WTC11 (cell line): ENCODE data around the gene LMTK2.

ENCODE experiments used
- ATF1 ChIP-seq: sonication (generic); formaldehyde crosslinking; IDR thresholded peaks from 2 replicates; pipeline ENCODE4 v1.8.1; 2023; ENCODE audit warnings: mild to moderate bottlenecking, moderate library complexity, missing genetic modification reagents
- CBFB ChIP-seq: sonication (generic); formaldehyde crosslinking; IDR thresholded peaks from 2 replicates; pipeline ENCODE4 v1.8.1; 2022; ENCODE audit warnings: mild to moderate bottlenecking, low read depth, missing genetic modification reagents
- CTCF ChIP-seq: fragments of 200-600 bp; IDR thresholded peaks from 2 replicates; pipeline ENCODE4 v1.8.0; 2022; ENCODE audit warnings: antibody characterized with exemption
- FOXP1 ChIP-seq: sonication (generic); formaldehyde crosslinking; IDR thresholded peaks from 2 replicates; pipeline ENCODE4 v1.8.0; 2022; ENCODE audit warnings: missing genetic modification reagents, mild to moderate bottlenecking, moderate library complexity, borderline replicate concordance
- MXD4 ChIP-seq: fragments of 250-450 bp; sonication (Bioruptor Pico); IDR thresholded peaks from 2 replicates; pipeline ENCODE4 v1.8.0; 2021; ENCODE audit warnings: mild to moderate bottlenecking, moderate library complexity, borderline replicate concordance
- NR1H2 ChIP-seq: sonication (generic); formaldehyde crosslinking; IDR thresholded peaks from 2 replicates; pipeline ENCODE4 v1.9.0; 2021; ENCODE audit warnings: mild to moderate bottlenecking, moderate library complexity, missing genetic modification reagents
- TEAD4 ChIP-seq: sonication (generic); formaldehyde crosslinking; IDR thresholded peaks from 2 replicates; pipeline ENCODE4 v1.8.0; 2022; ENCODE audit warnings: mild to moderate bottlenecking, missing genetic modification reagents
- USF2 ChIP-seq: sonication (generic); formaldehyde crosslinking; IDR thresholded peaks from 2 replicates; pipeline ENCODE4 v1.8.1; 2023; ENCODE audit warnings: mild to moderate bottlenecking, missing genetic modification reagents, moderate library complexity
- ZNF317 ChIP-seq: sonication (generic); formaldehyde crosslinking; IDR thresholded peaks from 2 replicates; pipeline ENCODE4 v1.8.1; 2023; ENCODE audit warnings: low read depth, mild to moderate bottlenecking, moderate library complexity, missing genetic modification reagents, borderline replicate concordance
- TF ChIP-seq, protein P1 (sequence below): fragments of 250-450 bp; sonication (Bioruptor Pico); IDR thresholded peaks from 2 replicates; pipeline ENCODE4 v1.9.0; 2021; ENCODE audit warnings: mild to moderate bottlenecking
- TF ChIP-seq, protein P2 (sequence below): sonication (generic); formaldehyde crosslinking; IDR thresholded peaks from 2 replicates; pipeline ENCODE4 v1.8.0; 2022; ENCODE audit warnings: mild to moderate bottlenecking, missing genetic modification reagents
- TF ChIP-seq, protein P3 (sequence below): sonication (generic); formaldehyde crosslinking; conservative IDR thresholded peaks from 2 replicates; pipeline ENCODE4 v1.8.1; 2022; ENCODE audit warnings: mild to moderate bottlenecking, missing genetic modification reagents
- TF ChIP-seq, protein P4 (sequence below): sonication (generic); formaldehyde crosslinking; IDR thresholded peaks from 2 replicates; pipeline ENCODE4 v1.8.1; 2022; ENCODE audit warnings: low read depth, missing genetic modification reagents, borderline replicate concordance

DNA sequence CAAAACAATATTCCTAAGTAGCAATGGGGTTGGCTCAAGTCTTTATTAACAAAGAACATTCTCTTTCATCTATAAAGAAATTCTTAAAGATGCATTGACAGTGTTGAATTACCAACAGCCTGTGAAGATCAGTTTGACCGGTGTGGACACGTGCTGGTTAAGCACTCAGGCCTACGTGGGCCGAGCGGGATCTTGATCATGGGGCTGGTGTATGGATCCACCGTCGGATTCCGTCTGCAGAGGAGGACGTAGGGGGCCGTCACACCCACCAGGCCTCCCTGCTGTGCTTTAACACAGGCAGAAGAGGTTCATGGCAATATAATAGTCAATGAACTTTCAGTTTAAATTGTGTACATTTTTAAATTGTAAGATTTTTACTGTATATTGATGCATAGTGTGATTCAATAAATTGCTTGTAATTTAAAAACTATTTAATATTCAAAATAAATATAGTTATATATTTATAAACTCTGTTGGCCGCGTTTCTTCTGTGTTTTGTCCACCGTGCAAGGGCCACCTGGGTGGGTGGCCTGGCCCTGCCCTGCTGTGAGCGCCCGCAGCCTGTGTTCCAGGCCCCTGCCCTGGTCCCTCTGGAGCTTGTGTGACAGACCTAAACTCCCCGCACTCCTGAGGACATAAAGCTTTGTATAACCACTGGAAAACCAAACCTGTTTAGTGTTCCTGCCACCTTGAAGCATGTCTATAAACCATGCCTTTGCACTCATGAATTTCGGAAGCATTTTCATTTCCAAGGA lies 102.7 kb downstream of the LMTK2 start:
- TF ChIP-seq ATF1 (CRISPR knock-in tag) = no peak
- TF ChIP-seq CTCF = no peak
- no peak for TF ChIP-seq ZNF317
- TF ChIP-seq, protein P1, sequence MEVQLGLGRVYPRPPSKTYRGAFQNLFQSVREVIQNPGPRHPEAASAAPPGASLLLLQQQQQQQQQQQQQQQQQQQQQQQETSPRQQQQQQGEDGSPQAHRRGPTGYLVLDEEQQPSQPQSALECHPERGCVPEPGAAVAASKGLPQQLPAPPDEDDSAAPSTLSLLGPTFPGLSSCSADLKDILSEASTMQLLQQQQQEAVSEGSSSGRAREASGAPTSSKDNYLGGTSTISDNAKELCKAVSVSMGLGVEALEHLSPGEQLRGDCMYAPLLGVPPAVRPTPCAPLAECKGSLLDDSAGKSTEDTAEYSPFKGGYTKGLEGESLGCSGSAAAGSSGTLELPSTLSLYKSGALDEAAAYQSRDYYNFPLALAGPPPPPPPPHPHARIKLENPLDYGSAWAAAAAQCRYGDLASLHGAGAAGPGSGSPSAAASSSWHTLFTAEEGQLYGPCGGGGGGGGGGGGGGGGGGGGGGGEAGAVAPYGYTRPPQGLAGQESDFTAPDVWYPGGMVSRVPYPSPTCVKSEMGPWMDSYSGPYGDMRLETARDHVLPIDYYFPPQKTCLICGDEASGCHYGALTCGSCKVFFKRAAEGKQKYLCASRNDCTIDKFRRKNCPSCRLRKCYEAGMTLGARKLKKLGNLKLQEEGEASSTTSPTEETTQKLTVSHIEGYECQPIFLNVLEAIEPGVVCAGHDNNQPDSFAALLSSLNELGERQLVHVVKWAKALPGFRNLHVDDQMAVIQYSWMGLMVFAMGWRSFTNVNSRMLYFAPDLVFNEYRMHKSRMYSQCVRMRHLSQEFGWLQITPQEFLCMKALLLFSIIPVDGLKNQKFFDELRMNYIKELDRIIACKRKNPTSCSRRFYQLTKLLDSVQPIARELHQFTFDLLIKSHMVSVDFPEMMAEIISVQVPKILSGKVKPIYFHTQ (CRISPR knock-in tag) = no peak
- TF ChIP-seq, protein P2, sequence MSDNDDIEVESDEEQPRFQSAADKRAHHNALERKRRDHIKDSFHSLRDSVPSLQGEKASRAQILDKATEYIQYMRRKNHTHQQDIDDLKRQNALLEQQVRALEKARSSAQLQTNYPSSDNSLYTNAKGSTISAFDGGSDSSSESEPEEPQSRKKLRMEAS (CRISPR knock-in tag) = no peak
- TF ChIP-seq, protein P3, sequence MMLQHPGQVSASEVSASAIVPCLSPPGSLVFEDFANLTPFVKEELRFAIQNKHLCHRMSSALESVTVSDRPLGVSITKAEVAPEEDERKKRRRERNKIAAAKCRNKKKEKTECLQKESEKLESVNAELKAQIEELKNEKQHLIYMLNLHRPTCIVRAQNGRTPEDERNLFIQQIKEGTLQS (CRISPR knock-in tag) = no peak
- TF ChIP-seq NR1H2 = no peak
- TF ChIP-seq USF2 = no peak
- TF ChIP-seq TEAD4 (CRISPR knock-in tag) = no peak
- no peak for TF ChIP-seq CBFB (CRISPR knock-in tag)
- TF ChIP-seq, protein P4, sequence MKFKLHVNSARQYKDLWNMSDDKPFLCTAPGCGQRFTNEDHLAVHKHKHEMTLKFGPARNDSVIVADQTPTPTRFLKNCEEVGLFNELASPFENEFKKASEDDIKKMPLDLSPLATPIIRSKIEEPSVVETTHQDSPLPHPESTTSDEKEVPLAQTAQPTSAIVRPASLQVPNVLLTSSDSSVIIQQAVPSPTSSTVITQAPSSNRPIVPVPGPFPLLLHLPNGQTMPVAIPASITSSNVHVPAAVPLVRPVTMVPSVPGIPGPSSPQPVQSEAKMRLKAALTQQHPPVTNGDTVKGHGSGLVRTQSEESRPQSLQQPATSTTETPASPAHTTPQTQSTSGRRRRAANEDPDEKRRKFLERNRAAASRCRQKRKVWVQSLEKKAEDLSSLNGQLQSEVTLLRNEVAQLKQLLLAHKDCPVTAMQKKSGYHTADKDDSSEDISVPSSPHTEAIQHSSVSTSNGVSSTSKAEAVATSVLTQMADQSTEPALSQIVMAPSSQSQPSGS (CRISPR knock-in tag) = no peak
- TF ChIP-seq MXD4 (CRISPR knock-in tag) = no peak
- no peak for TF ChIP-seq FOXP1
